Measurements from ENCODE around the gene LRP1B. TPM values are rescaled to one million over a fixed set of nuclear protein-coding genes. Genes with fewer than 3 reads are reported as not detected.

LRP1B gene
- total RNA-seq, 1 donor from 2014 or later: 0.38 TPM

DNA sequence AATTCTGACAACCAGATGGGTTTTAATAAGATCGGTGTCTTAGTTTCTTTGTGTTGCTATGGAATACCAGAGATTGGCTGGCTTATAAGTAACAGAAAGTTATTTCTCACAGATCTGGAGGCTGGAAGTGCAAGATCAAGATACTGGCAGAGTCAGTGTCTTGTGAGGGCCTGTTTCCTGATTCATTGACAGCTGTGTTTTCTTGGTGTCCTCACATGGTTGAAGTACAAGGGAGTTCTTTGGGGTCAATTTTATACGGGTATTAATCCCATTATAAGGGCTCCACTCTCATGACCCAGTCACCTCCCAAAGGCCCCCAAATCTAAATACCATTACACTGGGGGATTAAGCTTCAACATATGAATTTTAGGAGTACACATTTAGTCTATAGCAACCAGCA, 421.1 kb downstream of the LRP1B start:
- no peak for DNase-seq (ENCODE audit: low read depth)
- no peak overlapping the region for H3K4me3 ChIP-seq (ENCODE audit: low read depth, low read length)
- H3K27me3 ChIP-seq (ENCODE audit: control insufficient read depth, insufficient read depth, low read length): no peaks in the 10 kb centered on the region
- no peaks in the 10 kb centered on the region for H3K36me3 ChIP-seq (ENCODE audit: control insufficient read depth, insufficient read depth, low read length)
- TF ChIP-seq, protein P1, sequence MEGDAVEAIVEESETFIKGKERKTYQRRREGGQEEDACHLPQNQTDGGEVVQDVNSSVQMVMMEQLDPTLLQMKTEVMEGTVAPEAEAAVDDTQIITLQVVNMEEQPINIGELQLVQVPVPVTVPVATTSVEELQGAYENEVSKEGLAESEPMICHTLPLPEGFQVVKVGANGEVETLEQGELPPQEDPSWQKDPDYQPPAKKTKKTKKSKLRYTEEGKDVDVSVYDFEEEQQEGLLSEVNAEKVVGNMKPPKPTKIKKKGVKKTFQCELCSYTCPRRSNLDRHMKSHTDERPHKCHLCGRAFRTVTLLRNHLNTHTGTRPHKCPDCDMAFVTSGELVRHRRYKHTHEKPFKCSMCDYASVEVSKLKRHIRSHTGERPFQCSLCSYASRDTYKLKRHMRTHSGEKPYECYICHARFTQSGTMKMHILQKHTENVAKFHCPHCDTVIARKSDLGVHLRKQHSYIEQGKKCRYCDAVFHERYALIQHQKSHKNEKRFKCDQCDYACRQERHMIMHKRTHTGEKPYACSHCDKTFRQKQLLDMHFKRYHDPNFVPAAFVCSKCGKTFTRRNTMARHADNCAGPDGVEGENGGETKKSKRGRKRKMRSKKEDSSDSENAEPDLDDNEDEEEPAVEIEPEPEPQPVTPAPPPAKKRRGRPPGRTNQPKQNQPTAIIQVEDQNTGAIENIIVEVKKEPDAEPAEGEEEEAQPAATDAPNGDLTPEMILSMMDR (IDR thresholded peaks at IDR 0.05; ENCODE audit: insufficient read depth, low read length, poor library complexity, severe bottlenecking): no peak

DNA sequence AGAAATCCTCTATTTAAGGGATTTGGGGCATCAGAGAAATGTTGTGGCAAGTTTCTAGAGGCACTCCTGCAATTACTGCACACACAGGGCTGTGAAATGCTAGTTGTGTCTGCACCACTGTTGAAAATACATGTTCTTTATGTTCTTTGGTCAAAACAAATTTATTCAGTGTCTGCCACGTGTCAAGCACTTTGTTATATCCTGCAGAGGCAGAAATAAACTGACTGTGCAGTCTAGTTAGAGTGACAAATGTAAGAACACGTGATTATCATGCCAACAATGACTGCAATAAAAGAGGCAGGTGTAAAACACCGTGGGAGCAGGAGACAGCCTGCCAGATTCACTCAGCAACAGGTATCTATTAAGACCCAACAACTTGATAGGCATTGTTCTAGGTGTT, 423.3 kb downstream of the LRP1B start:
- no peak overlapping the region for H3K4me3 ChIP-seq (ENCODE audit: low read depth, low read length)
- TF ChIP-seq, protein P1 (IDR thresholded peaks at IDR 0.05; ENCODE audit: insufficient read depth, low read length, poor library complexity, severe bottlenecking): no peak
- H3K36me3 ChIP-seq (ENCODE audit: control insufficient read depth, insufficient read depth, low read length): no peaks in the 10 kb centered on the region
- no peak for DNase-seq (ENCODE audit: low read depth)
- no peaks in the 10 kb centered on the region for H3K27me3 ChIP-seq (ENCODE audit: control insufficient read depth, insufficient read depth, low read length)

DNA sequence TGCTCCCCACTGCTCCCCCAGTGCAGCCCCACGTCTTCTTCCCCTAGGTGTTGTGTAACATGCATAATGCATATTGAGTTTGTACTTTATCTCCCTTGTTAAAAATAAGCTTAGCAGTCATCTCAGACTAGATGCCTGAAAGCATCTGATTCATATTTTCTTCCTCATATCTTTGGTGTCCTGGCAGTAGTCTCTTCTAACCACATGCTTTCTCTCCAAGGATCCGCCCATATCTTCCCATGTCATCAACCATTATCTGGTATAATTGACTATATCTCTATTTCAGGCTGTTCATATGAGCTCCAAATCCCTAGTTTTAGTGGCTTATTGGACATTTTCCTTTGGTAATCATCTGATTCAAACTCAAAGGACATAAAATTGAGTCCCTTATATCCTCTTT, 426.3 kb downstream of the LRP1B start:
- Histone ChIP-seq H3K27me3 (ENCODE audit: control insufficient read depth, insufficient read depth, low read length) (no peaks in the 10 kb centered on the region), H3K36me3 (ENCODE audit: control insufficient read depth, insufficient read depth, low read length) (no peaks in the 10 kb centered on the region), H3K4me3 (ENCODE audit: low read depth, low read length) (no peak overlapping the region)
- TF ChIP-seq, protein P1 (IDR thresholded peaks at IDR 0.05; ENCODE audit: insufficient read depth, low read length, poor library complexity, severe bottlenecking): no peak
- DNase-seq (ENCODE audit: low read depth): no peak

DNA sequence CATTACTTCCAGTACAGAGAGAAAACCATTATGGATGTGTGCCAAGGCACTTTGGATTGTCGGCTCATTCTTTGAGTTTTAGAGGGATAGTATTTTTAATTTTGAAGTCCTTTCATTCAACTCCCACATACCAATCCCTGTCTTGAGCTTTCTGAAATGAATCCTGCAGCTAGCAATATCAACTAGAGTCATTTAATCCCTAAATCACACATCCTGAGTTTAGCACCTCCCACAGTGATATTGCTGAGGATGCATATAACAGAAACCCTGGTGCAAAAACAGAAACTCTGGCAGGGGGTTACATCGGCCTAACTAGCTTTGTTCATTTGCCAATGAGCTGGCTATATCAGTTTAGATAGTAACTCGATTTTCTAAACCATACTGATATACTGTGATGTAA, 427.3 kb downstream of the LRP1B start:
- no peak for DNase-seq (ENCODE audit: low read depth)
- Histone ChIP-seq H3K27me3 (ENCODE audit: control insufficient read depth, insufficient read depth, low read length) (no peaks in the 10 kb centered on the region), H3K4me3 (ENCODE audit: low read depth, low read length) (no peak overlapping the region), H3K36me3 (ENCODE audit: control insufficient read depth, insufficient read depth, low read length) (no peaks in the 10 kb centered on the region)
- TF ChIP-seq, protein P1 (IDR thresholded peaks at IDR 0.05; ENCODE audit: insufficient read depth, low read length, poor library complexity, severe bottlenecking): no peak

DNA sequence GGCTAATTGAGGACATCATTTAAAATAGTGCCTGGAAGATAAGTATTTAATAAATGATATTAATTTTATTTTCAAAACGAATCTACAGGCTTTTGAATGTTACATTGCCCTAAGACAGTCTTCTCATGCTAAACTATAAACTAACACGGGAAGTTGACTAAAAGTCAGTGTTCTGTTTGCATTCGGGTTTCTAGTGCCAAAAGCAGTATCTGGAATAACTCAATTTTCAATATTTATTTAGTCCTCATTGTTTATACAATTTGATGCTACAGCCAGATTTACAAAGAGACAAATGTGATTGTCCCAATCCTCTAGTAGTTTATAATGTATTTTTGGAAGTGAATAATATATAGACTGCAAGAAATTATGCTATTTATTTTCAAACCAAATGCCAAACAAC, 429.2 kb downstream of the LRP1B start:
- H3K4me3 ChIP-seq (ENCODE audit: low read depth, low read length): no peak overlapping the region
- H3K27me3 ChIP-seq (ENCODE audit: control insufficient read depth, insufficient read depth, low read length): no peaks in the 10 kb centered on the region
- TF ChIP-seq, protein P1 (IDR thresholded peaks at IDR 0.05; ENCODE audit: insufficient read depth, low read length, poor library complexity, severe bottlenecking): no peak
- no peaks in the 10 kb centered on the region for H3K36me3 ChIP-seq (ENCODE audit: control insufficient read depth, insufficient read depth, low read length)
- DNase-seq (ENCODE audit: low read depth): no peak

DNA sequence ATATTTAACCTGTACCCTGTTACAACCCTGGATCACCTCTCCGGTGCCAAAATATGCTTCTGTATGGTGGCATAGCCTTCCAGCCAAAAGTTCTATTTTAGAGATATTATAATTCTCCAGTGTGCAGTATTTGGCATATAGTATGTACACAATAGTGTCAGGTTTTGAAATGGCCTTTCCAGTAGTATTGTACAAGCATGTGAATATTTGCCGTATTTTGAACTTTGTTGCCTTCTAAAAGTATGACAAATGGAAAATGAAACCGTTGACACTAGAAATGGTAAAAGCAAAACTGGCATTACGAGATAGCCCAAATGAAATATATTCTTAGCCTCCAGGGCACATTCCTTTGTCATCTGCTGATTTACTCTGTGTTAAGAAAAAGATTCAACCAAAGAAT, 431.2 kb downstream of the LRP1B start:
- no peaks in the 10 kb centered on the region for H3K36me3 ChIP-seq (ENCODE audit: control insufficient read depth, insufficient read depth, low read length)
- no peak for DNase-seq (ENCODE audit: low read depth)
- no peaks in the 10 kb centered on the region for H3K27me3 ChIP-seq (ENCODE audit: control insufficient read depth, insufficient read depth, low read length)
- H3K4me3 ChIP-seq (ENCODE audit: low read depth, low read length): no peak overlapping the region
- TF ChIP-seq, protein P1 (IDR thresholded peaks at IDR 0.05; ENCODE audit: insufficient read depth, low read length, poor library complexity, severe bottlenecking): no peak

All from kidney epithelial cell (primary cell).